Left lung (tissue), 10 donors: ENCODE measurements around the gene PIK3AP1. TPM values are rescaled to one million over a fixed set of nuclear protein-coding genes. Genes with fewer than 3 reads are reported as not detected.

ENCODE experiments used
- ATAC-seq: fragments of 200-7000 bp; cut with Tn5 transposase; one replicate; pipeline ENCODE4 v1.9.1; 2020; ENCODE audit warnings: moderate library complexity
- DNase-seq, 4 donors: peaks; one replicate each; pipeline ENCODE4 v3.0.0-alpha.2; 2013 to 2020
- H3K27ac ChIP-seq, 2 donors: fragments of 200-600 bp; sonication (generic) in 1 of 2; one replicate each; pipeline versions ENCODE4 v1.5.0 to v1.8.0; 2020 to 2021
- H3K27me3 ChIP-seq, 2 donors: fragments of 200-600 bp; sonication (generic) in 1 of 2; one replicate each; pipeline versions ENCODE4 v1.5.0 to v1.8.0; 2020 to 2021
- H3K36me3 ChIP-seq, 2 donors: fragments of 200-600 bp; sonication (generic) in 1 of 2; one replicate each; pipeline versions ENCODE4 v1.5.0 to v1.8.0; 2020 to 2021
- H3K4me1 ChIP-seq, 2 donors: fragments of 200-600 bp; one replicate each; pipeline ENCODE4 v1.8.0; 2021
- H3K4me3 ChIP-seq, 2 donors: fragments of 200-600 bp; sonication (generic) in 1 of 2; one replicate each; pipeline versions ENCODE4 v1.5.0 to v1.8.0; 2020 to 2021; ENCODE audit warnings: mild to moderate bottlenecking in 1 of 2
- H3K9me3 ChIP-seq, 2 donors: fragments of 200-600 bp; sonication (generic) in 1 of 2; one replicate each; pipeline versions ENCODE4 v1.5.0 to v1.8.0; 2020 to 2021
- CTCF ChIP-seq, 2 donors: fragments of 200-600 bp; sonication (generic) in 1 of 2; IDR thresholded peaks; one replicate each; pipeline versions ENCODE4 v1.5.0 to v1.8.0; 2021; ENCODE audit warnings: antibody characterized with exemption in 2 of 2
- intact Hi-C, 2 donors: fragments of 100-400 bp; cut with DNase I; formaldehyde crosslinking; loops; one replicate each; pipeline versions ENCODE4 v1.11.2 to v1.14.2; 2022
- polyA plus RNA-seq, 6 donors: library from polyadenylated mRNA; unstranded; fragments of 120-200 nt; gene quantifications; one replicate each; pipeline ENCODE4 v1.2.1, GENCODE V29; 2013; ENCODE audit not compliant: insufficient read length in 6 of 6
- total RNA-seq, 2 donors: library from RNA; stranded (reverse); fragmentation: NEBNext Ultra II Directional; extraction: Animal tissue kit (Norgen Biotek cat#: 25700); gene quantifications; one replicate each; pipeline ENCODE4 v1.2.1, GENCODE V29; 2021
- donor health status: DM: no; HTN: yes; CAD: no.
- donor health status: DM: no; HTN: no; CAD: no.

Gene PIK3AP1
- total and polyA plus RNA-seq, 8 donors: 2.3 to 91.3 (median 3.6) TPM

- Histone ChIP-seq H3K4me1 (peaks cover 0 to 77% of the 10 kb centered on the region in 2 donors), H3K36me3 (peaks cover 0 to 38% of the 10 kb centered on the region in 2 donors), H3K4me3 (no peak overlapping the region), H3K27ac (peak overlapping the region in 1 of 2 donors; percentile 38), H3K27me3 (no peaks in the 10 kb centered on the region), H3K9me3 (no peaks in the 10 kb centered on the region)
- intact Hi-C loops: no loop called here
- no peak for TF ChIP-seq CTCF (IDR thresholded peaks at IDR 0.05)
- ATAC-seq: peak; percentile 54
- DNase-seq: peak in 1 of 4 donors; percentile 54
Measured at GRCh38 chr10:96651998-96652431, 68.3 kb downstream of the PIK3AP1 start.

- H3K9me3 ChIP-seq: no peaks in the 10 kb centered on the region
- H3K36me3 ChIP-seq: peaks cover 0 to 42% of the 10 kb centered on the region in 2 donors
- ATAC-seq (no peak), DNase-seq (no peak)
- intact Hi-C loops: no loop called here
- H3K4me3 ChIP-seq: no peak overlapping the region
- no peak overlapping the region for H3K27ac ChIP-seq
- no peaks in the 10 kb centered on the region for H3K27me3 ChIP-seq
- peaks cover 0 to 77% of the 10 kb centered on the region in 2 donors for H3K4me1 ChIP-seq
- TF ChIP-seq CTCF (IDR thresholded peaks at IDR 0.05): no peak
Measured at GRCh38 chr10:96650958-96651357, 69.4 kb downstream of the PIK3AP1 start.

- H3K4me3 ChIP-seq: no peak overlapping the region
- peak overlapping the region in 1 of 2 donors; percentile 85 for H3K27ac ChIP-seq
- DNase-seq (no peak), ATAC-seq (no peak)
- no peak for TF ChIP-seq CTCF (IDR thresholded peaks at IDR 0.05)
- H3K4me1 ChIP-seq: peaks cover 0 to 74% of the 10 kb centered on the region in 2 donors
- H3K9me3 ChIP-seq: no peaks in the 10 kb centered on the region
- intact Hi-C loops: loop anchor here in 1 of 2 donors (10.0 kb wide), 1 partner anchor 107 kb away; no protein-coding TSS in a partner anchor
- H3K27me3 ChIP-seq: no peaks in the 10 kb centered on the region
- H3K36me3 ChIP-seq: peaks cover 0 to 56% of the 10 kb centered on the region in 2 donors
Measured at GRCh38 chr10:96648297-96648696, 72.0 kb downstream of the PIK3AP1 start.

GRCh38 chr10:96647466-96647865 is 72.8 kb downstream of the PIK3AP1 start:
- H3K27me3 ChIP-seq: no peaks in the 10 kb centered on the region
- intact Hi-C loops: loop anchor here in 1 of 2 donors (10.0 kb wide), 1 partner anchor 107 kb away; no protein-coding TSS in a partner anchor
- TF ChIP-seq CTCF (IDR thresholded peaks at IDR 0.05): no peak
- no peak overlapping the region for H3K4me3 ChIP-seq
- H3K4me1 ChIP-seq: peaks cover 0 to 73% of the 10 kb centered on the region in 2 donors
- peaks cover 0 to 61% of the 10 kb centered on the region in 2 donors for H3K36me3 ChIP-seq
- H3K27ac ChIP-seq: peak overlapping the region in 1 of 2 donors; percentile 85
- DNase-seq (no peak), ATAC-seq (no peak)
- H3K9me3 ChIP-seq: no peaks in the 10 kb centered on the region

- H3K4me1 ChIP-seq: peaks cover 0 to 66% of the 10 kb centered on the region in 2 donors
- H3K36me3 ChIP-seq: peaks cover 0 to 63% of the 10 kb centered on the region in 2 donors
- ATAC-seq (no peak), DNase-seq (no peak)
- no peaks in the 10 kb centered on the region for H3K9me3 ChIP-seq
- TF ChIP-seq CTCF (IDR thresholded peaks at IDR 0.05): no peak
- H3K27me3 ChIP-seq: no peaks in the 10 kb centered on the region
- intact Hi-C loops: loop anchor here in 1 of 2 donors (10.0 kb wide), 1 partner anchor 108 kb away; no protein-coding TSS in a partner anchor
- H3K27ac ChIP-seq: peak overlapping the region in 1 of 2 donors; percentile 85
- no peak overlapping the region for H3K4me3 ChIP-seq
Measured at GRCh38 chr10:96646751-96647166, 73.6 kb downstream of the PIK3AP1 start.
